GM23338 (cell line): Measurements from ENCODE around the gene MYH14.

Experiments
- CREB1 ChIP-seq: fragments of 250-450 bp; sonication (Bioruptor Pico); IDR thresholded peaks from 2 replicates; pipeline ENCODE4 v1.5.0; 2020; ENCODE audit warnings: low read depth, mild to moderate bottlenecking, moderate library complexity
- EZH2 ChIP-seq: fragments of 200-600 bp; sonication (generic); IDR thresholded peaks from one replicate; pipeline ENCODE4 v1.8.0; 2017; ENCODE audit warnings: antibody characterized with exemption, mild to moderate bottlenecking, low read depth; ENCODE audit not compliant: unreplicated experiment
- EZH2phosphoT487 ChIP-seq: fragments of 200-600 bp; sonication (generic); IDR thresholded peaks from one replicate; pipeline ENCODE4 v1.8.1; 2018; ENCODE audit warnings: antibody characterized with exemption; ENCODE audit not compliant: unreplicated experiment
- NANOG ChIP-seq: IDR thresholded peaks from 2 replicates; pipeline ENCODE4 v1.6.1; 2016; ENCODE audit warnings: antibody characterized with exemption, borderline replicate concordance
- POLR2AphosphoS5 ChIP-seq: IDR thresholded peaks from 2 replicates; pipeline ENCODE4 v1.6.1; 2016; ENCODE audit warnings: antibody characterized with exemption, low read depth
- STAT1 ChIP-seq: IDR thresholded peaks from one replicate; pipeline ENCODE4 v1.6.1; 2016; ENCODE audit warnings: antibody characterized with exemption; ENCODE audit not compliant: unreplicated experiment
- ZNF114 ChIP-seq: fragments of 250-450 bp; sonication (Bioruptor Pico); IDR thresholded peaks from 2 replicates; pipeline ENCODE4 v1.5.0; 2020; ENCODE audit warnings: mild to moderate bottlenecking, moderate library complexity
- ZNF331 ChIP-seq: fragments of 250-450 bp; sonication (Bioruptor Pico); IDR thresholded peaks from 2 replicates; pipeline ENCODE4 v1.5.0; 2020; ENCODE audit warnings: low read depth, mild to moderate bottlenecking, moderate library complexity
- TF ChIP-seq, protein P1 (sequence below), 2 experiments: fragments of 200-600 bp in 1 of 2; sonication (generic) in 1 of 2; conservative IDR thresholded peaks; 2 replicates each; pipeline versions ENCODE4 v1.5.1 to v1.6.1; 2016 to 2017; ENCODE audit warnings: antibody characterized with exemption in 2 of 2, low read depth in 2 of 2, mild to moderate bottlenecking in 2 of 2, moderate library complexity in 1 of 2
- TF ChIP-seq, protein P2 (sequence below): IDR thresholded peaks from one replicate; pipeline ENCODE4 v1.6.1; 2018; ENCODE audit warnings: antibody characterized with exemption; ENCODE audit not compliant: unreplicated experiment
- TF ChIP-seq, protein P3 (sequence below): IDR thresholded peaks from 2 replicates; pipeline ENCODE4 v1.6.1; 2016; ENCODE audit warnings: antibody characterized with exemption
- TF ChIP-seq, protein P4 (sequence below): fragments of 250-450 bp; sonication (Bioruptor Pico); IDR thresholded peaks from 2 replicates; pipeline ENCODE4 v1.5.0; 2020; ENCODE audit warnings: mild to moderate bottlenecking, moderate library complexity

- TF ChIP-seq EZH2 (no peak), POLR2AphosphoS5 (no peak), EZH2phosphoT487 (no peak), CREB1 (CRISPR knock-in tag) (no peak), ZNF331 (CRISPR knock-in tag) (no peak), STAT1 (no peak), NANOG (no peak), ZNF114 (CRISPR knock-in tag) (no peak)
- TF ChIP-seq, protein P1, sequence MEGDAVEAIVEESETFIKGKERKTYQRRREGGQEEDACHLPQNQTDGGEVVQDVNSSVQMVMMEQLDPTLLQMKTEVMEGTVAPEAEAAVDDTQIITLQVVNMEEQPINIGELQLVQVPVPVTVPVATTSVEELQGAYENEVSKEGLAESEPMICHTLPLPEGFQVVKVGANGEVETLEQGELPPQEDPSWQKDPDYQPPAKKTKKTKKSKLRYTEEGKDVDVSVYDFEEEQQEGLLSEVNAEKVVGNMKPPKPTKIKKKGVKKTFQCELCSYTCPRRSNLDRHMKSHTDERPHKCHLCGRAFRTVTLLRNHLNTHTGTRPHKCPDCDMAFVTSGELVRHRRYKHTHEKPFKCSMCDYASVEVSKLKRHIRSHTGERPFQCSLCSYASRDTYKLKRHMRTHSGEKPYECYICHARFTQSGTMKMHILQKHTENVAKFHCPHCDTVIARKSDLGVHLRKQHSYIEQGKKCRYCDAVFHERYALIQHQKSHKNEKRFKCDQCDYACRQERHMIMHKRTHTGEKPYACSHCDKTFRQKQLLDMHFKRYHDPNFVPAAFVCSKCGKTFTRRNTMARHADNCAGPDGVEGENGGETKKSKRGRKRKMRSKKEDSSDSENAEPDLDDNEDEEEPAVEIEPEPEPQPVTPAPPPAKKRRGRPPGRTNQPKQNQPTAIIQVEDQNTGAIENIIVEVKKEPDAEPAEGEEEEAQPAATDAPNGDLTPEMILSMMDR (conservative IDR thresholded peaks at IDR 0.05; ENCODE audit: low read depth in 2 of 2): no peak
- TF ChIP-seq, protein P2, sequence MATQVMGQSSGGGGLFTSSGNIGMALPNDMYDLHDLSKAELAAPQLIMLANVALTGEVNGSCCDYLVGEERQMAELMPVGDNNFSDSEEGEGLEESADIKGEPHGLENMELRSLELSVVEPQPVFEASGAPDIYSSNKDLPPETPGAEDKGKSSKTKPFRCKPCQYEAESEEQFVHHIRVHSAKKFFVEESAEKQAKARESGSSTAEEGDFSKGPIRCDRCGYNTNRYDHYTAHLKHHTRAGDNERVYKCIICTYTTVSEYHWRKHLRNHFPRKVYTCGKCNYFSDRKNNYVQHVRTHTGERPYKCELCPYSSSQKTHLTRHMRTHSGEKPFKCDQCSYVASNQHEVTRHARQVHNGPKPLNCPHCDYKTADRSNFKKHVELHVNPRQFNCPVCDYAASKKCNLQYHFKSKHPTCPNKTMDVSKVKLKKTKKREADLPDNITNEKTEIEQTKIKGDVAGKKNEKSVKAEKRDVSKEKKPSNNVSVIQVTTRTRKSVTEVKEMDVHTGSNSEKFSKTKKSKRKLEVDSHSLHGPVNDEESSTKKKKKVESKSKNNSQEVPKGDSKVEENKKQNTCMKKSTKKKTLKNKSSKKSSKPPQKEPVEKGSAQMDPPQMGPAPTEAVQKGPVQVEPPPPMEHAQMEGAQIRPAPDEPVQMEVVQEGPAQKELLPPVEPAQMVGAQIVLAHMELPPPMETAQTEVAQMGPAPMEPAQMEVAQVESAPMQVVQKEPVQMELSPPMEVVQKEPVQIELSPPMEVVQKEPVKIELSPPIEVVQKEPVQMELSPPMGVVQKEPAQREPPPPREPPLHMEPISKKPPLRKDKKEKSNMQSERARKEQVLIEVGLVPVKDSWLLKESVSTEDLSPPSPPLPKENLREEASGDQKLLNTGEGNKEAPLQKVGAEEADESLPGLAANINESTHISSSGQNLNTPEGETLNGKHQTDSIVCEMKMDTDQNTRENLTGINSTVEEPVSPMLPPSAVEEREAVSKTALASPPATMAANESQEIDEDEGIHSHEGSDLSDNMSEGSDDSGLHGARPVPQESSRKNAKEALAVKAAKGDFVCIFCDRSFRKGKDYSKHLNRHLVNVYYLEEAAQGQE: no peak
- TF ChIP-seq, protein P3, sequence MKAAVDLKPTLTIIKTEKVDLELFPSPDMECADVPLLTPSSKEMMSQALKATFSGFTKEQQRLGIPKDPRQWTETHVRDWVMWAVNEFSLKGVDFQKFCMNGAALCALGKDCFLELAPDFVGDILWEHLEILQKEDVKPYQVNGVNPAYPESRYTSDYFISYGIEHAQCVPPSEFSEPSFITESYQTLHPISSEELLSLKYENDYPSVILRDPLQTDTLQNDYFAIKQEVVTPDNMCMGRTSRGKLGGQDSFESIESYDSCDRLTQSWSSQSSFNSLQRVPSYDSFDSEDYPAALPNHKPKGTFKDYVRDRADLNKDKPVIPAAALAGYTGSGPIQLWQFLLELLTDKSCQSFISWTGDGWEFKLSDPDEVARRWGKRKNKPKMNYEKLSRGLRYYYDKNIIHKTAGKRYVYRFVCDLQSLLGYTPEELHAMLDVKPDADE: no peak
- TF ChIP-seq, protein P4, sequence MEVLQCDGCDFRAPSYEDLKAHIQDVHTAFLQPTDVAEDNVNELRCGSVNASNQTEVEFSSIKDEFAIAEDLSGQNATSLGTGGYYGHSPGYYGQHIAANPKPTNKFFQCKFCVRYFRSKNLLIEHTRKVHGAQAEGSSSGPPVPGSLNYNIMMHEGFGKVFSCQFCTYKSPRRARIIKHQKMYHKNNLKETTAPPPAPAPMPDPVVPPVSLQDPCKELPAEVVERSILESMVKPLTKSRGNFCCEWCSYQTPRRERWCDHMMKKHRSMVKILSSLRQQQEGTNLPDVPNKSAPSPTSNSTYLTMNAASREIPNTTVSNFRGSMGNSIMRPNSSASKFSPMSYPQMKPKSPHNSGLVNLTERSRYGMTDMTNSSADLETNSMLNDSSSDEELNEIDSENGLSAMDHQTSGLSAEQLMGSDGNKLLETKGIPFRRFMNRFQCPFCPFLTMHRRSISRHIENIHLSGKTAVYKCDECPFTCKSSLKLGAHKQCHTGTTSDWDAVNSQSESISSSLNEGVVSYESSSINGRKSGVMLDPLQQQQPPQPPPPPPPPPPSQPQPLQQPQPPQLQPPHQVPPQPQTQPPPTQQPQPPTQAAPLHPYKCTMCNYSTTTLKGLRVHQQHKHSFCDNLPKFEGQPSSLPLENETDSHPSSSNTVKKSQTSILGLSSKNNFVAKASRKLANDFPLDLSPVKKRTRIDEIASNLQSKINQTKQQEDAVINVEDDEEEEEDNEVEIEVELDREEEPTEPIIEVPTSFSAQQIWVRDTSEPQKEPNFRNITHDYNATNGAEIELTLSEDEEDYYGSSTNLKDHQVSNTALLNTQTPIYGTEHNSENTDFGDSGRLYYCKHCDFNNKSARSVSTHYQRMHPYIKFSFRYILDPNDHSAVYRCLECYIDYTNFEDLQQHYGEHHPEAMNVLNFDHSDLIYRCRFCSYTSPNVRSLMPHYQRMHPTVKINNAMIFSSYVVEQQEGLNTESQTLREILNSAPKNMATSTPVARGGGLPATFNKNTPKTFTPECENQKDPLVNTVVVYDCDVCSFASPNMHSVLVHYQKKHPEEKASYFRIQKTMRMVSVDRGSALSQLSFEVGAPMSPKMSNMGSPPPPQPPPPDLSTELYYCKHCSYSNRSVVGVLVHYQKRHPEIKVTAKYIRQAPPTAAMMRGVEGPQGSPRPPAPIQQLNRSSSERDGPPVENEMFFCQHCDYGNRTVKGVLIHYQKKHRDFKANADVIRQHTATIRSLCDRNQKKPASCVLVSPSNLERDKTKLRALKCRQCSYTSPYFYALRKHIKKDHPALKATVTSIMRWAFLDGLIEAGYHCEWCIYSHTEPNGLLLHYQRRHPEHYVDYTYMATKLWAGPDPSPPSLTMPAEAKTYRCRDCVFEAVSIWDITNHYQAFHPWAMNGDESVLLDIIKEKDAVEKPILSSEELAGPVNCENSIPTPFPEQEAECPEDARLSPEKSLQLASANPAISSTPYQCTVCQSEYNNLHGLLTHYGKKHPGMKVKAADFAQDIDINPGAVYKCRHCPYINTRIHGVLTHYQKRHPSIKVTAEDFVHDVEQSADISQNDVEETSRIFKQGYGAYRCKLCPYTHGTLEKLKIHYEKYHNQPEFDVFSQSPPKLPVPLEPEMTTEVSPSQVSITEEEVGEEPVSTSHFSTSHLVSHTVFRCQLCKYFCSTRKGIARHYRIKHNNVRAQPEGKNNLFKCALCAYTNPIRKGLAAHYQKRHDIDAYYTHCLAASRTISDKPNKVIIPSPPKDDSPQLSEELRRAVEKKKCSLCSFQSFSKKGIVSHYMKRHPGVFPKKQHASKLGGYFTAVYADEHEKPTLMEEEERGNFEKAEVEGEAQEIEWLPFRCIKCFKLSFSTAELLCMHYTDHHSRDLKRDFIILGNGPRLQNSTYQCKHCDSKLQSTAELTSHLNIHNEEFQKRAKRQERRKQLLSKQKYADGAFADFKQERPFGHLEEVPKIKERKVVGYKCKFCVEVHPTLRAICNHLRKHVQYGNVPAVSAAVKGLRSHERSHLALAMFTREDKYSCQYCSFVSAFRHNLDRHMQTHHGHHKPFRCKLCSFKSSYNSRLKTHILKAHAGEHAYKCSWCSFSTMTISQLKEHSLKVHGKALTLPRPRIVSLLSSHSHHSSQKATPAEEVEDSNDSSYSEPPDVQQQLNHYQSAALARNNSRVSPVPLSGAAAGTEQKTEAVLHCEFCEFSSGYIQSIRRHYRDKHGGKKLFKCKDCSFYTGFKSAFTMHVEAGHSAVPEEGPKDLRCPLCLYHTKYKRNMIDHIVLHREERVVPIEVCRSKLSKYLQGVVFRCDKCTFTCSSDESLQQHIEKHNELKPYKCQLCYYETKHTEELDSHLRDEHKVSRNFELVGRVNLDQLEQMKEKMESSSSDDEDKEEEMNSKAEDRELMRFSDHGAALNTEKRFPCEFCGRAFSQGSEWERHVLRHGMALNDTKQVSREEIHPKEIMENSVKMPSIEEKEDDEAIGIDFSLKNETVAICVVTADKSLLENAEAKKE (CRISPR knock-in tag): no peak
These were observed 12.2 kb upstream of the MYH14 start for GRCh38 chr19:50191216-50191615.
